Bronchial epithelial cell (primary cell): ENCODE data around the gene REEP2. TPM values are rescaled to one million over a fixed set of nuclear protein-coding genes. Genes with fewer than 3 reads are reported as not detected.

Experiments
- DNase-seq: peaks from one replicate; pipeline ENCODE4 v3.0.0-alpha.2; 2010; ENCODE audit warnings: low read depth
- FAIRE-seq: peaks from 2 replicates; lab custom pipeline; 2011; peaks lifted over from hg19 to GRCh38; lab: Jason Lieb, UNC
- H3K27me3 ChIP-seq: 2 replicates; pipeline ENCODE4 v1.5.1; 2011; ENCODE audit warnings: low read length; ENCODE audit not compliant: control insufficient read depth, insufficient read depth
- H3K36me3 ChIP-seq: 2 replicates; pipeline ENCODE4 v1.5.1; 2011; ENCODE audit warnings: low read length; ENCODE audit not compliant: control insufficient read depth, insufficient read depth
- H3K4me3 ChIP-seq: 2 replicates; pipeline ENCODE4 v1.5.1; 2011; ENCODE audit warnings: mild to moderate bottlenecking, low read depth, low read length, control low read depth
- total RNA-seq: library from RNA; depleted of rRNA; stranded (reverse); fragments of >200 nt; gene quantifications from 2 replicates; pipeline ENCODE4 v1.2.1, GENCODE V29; 2014
- TF ChIP-seq, protein P1 (sequence below): IDR thresholded peaks from 2 replicates; pipeline ENCODE4 v1.5.1; 2011; ENCODE audit warnings: mild to moderate bottlenecking, moderate library complexity, low read length, control low read depth, inconsistent platforms; ENCODE audit not compliant: insufficient read depth, severe bottlenecking

REEP2 gene
- total RNA-seq, 1 donor from 2014 or later: 2.4 TPM

GRCh38 chr5:138458384-138458783 lies 19.5 kb downstream of the REEP2 start:
- Histone ChIP-seq H3K27me3 (no peaks in the 10 kb centered on the region), H3K4me3 (no peak overlapping the region), H3K36me3 (no peaks in the 10 kb centered on the region)
- TF ChIP-seq, protein P1, sequence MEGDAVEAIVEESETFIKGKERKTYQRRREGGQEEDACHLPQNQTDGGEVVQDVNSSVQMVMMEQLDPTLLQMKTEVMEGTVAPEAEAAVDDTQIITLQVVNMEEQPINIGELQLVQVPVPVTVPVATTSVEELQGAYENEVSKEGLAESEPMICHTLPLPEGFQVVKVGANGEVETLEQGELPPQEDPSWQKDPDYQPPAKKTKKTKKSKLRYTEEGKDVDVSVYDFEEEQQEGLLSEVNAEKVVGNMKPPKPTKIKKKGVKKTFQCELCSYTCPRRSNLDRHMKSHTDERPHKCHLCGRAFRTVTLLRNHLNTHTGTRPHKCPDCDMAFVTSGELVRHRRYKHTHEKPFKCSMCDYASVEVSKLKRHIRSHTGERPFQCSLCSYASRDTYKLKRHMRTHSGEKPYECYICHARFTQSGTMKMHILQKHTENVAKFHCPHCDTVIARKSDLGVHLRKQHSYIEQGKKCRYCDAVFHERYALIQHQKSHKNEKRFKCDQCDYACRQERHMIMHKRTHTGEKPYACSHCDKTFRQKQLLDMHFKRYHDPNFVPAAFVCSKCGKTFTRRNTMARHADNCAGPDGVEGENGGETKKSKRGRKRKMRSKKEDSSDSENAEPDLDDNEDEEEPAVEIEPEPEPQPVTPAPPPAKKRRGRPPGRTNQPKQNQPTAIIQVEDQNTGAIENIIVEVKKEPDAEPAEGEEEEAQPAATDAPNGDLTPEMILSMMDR: no peak
- no peak for FAIRE-seq
- DNase-seq: no peak

DNA sequence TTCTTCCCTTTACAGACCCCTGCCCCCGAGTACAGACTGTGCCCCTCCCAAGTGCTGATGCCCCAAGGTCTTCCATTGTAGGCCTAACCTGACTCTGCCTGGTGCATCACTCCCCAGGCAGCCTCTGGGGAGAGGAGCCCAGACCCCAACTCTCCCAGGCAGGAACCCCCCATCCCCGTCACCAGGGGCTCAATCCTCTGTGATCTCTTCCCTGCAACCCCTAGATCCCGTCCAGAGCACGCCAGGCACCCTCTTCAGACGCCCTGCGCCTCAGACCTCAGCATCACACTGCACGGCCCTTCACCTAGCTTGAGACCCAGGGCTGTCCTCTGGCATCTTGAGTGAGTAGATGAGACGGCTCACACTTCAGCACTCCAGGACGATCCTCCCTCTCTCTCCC lies 20.0 kb downstream of the REEP2 start:
- H3K27me3 ChIP-seq: no peaks in the 10 kb centered on the region
- DNase-seq: no peak
- no peaks in the 10 kb centered on the region for H3K36me3 ChIP-seq
- TF ChIP-seq, protein P1: no peak
- H3K4me3 ChIP-seq: no peak overlapping the region
- FAIRE-seq: no peak

GRCh38 chr5:138459311-138459933 lies 20.6 kb downstream of the REEP2 start:
- no peaks in the 10 kb centered on the region for H3K27me3 ChIP-seq
- no peaks in the 10 kb centered on the region for H3K36me3 ChIP-seq
- no peak overlapping the region for H3K4me3 ChIP-seq
- TF ChIP-seq, protein P1: no peak
- FAIRE-seq (no peak), DNase-seq (no peak)

- TF ChIP-seq, protein P1: no peak
- Histone ChIP-seq H3K27me3 (no peaks in the 10 kb centered on the region), H3K36me3 (no peaks in the 10 kb centered on the region), H3K4me3 (no peak overlapping the region)
- DNase-seq (no peak), FAIRE-seq (no peak)
These were observed 21.3 kb downstream of the REEP2 start for GRCh38 chr5:138460032-138460693.

DNA sequence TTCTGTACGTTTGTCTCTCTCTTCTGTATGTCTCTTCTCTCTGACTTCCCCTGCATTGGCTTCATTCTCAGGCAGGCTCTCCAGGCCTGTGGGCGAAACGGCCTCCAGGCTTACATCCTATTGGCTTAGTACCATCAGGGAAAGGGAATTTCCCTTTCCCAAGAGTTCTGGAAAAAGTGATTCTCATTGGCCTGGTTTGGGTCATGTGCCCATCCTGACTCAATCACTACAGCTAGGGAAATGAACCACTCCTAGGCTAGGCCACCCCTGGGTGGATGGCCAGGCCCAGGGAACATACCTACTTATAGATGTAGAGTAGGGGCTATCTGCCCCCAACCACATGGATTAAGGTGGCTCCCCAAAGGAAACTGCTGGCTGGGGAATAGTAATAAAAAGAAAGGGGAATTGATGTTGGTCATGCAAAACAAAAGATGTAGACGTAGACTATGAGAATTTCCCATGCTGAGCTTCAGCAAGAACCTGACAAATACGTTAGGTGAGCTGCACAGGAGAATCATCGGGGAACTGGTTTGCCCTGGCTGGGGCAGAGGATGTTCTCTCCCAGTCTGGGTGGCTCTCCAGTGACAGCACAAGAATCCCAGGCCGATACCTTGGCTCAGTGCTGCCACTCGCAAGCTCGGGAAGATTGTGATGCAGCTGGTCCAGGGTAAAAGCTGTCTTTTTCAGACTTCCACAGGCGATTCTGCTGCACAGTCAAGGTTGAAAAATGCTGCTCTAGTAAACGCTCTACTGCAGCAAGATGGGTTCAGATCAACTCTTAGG lies 22.7 kb downstream of the REEP2 start:
- peak; percentile 68 for FAIRE-seq
- TF ChIP-seq, protein P1: no peak
- H3K36me3 ChIP-seq: peaks cover 10% of the 10 kb centered on the region
- H3K27me3 ChIP-seq: no peaks in the 10 kb centered on the region
- no peak overlapping the region for H3K4me3 ChIP-seq
- peak; percentile 91 for DNase-seq
